ENCODE measurements around the gene LTBR.

GRCh38 chr12:6384499-6385436 lies 806 bp downstream of the LTBR start:
- TF ChIP-seq CTCF (IDR thresholded peaks at IDR 0.05) (no peak), POLR2AphosphoS5 (IDR thresholded peaks at IDR 0.05) (no peak), POLR2A (IDR thresholded peaks at IDR 0.05) (no peak)

Measured in prostate gland (tissue), 2 donors.